HL-60 (cell line): ENCODE measurements around the gene MTR.

Source experiments
- DNase-seq, 2 experiments: peaks; one replicate each; pipeline ENCODE4 v3.0.0-alpha.2; 2010 to 2020; ENCODE audit warnings: low read depth in 1 of 2, low spot score in 1 of 2
- H3K27ac ChIP-seq: fragments of 250-450 bp; sonication (Bioruptor Pico); replicated peaks from 2 replicates; pipeline ENCODE4 v1.5.1; 2020; ENCODE audit warnings: mild to moderate bottlenecking, moderate library complexity
- H3K27me3 ChIP-seq: fragments of 250-450 bp; sonication (Bioruptor Pico); 2 replicates; pipeline ENCODE4 v1.5.1; 2021; ENCODE audit warnings: mild to moderate bottlenecking, moderate library complexity; ENCODE audit not compliant: insufficient read depth, poor library complexity, severe bottlenecking
- H3K4me3 ChIP-seq: replicated peaks from 2 replicates; pipeline ENCODE4 v1.5.1; 2011; ENCODE audit warnings: mild to moderate bottlenecking, control low read depth, low read length; ENCODE audit not compliant: insufficient read depth
- CTCF ChIP-seq: IDR thresholded peaks from one replicate; pipeline ENCODE4 v1.5.1; 2011; ENCODE audit warnings: low read length, control low read depth, inconsistent platforms; ENCODE audit not compliant: insufficient read depth
- GABPA ChIP-seq: IDR thresholded peaks from 2 replicates; pipeline ENCODE4 v1.6.1; 2012; ENCODE audit warnings: low read depth
- POLR2AphosphoS5 ChIP-seq: IDR thresholded peaks from 2 replicates; pipeline ENCODE4 v1.6.1; 2012; ENCODE audit warnings: low read depth
- REST ChIP-seq: IDR thresholded peaks from 2 replicates; pipeline ENCODE4 v1.6.1; 2012; ENCODE audit warnings: low read depth; ENCODE audit not compliant: insufficient replicate concordance
- SPI1 ChIP-seq: IDR thresholded peaks from 2 replicates; pipeline ENCODE4 v1.6.1; 2012; ENCODE audit warnings: low read depth, mild to moderate bottlenecking, borderline replicate concordance

Gene MTR

GRCh38 chr1:236829085-236829484 lies 34.0 kb downstream of the MTR start:
- Histone ChIP-seq H3K27ac (no peak overlapping the region), H3K27me3 (no peaks in the 10 kb centered on the region), H3K4me3 (no peak overlapping the region)
- DNase-seq = no peak
- TF ChIP-seq REST (no peak), GABPA (no peak), CTCF (no peak), POLR2AphosphoS5 (no peak), SPI1 (no peak)

- Histone ChIP-seq H3K27ac (no peak overlapping the region), H3K4me3 (no peak overlapping the region), H3K27me3 (no peaks in the 10 kb centered on the region)
- TF ChIP-seq GABPA (no peak), CTCF (no peak), POLR2AphosphoS5 (no peak), REST (no peak), SPI1 (no peak)
- DNase-seq = no peak
Observed at GRCh38 chr1:236830116-236830515, 35.0 kb downstream of the MTR start.

- no peak overlapping the region for H3K4me3 ChIP-seq
- no peak overlapping the region for H3K27ac ChIP-seq
- no peak for DNase-seq
- H3K27me3 ChIP-seq = no peaks in the 10 kb centered on the region
- TF ChIP-seq REST (no peak), CTCF (no peak), POLR2AphosphoS5 (no peak)
Observed at GRCh38 chr1:236830560-236830959, 35.5 kb downstream of the MTR start.
